MM.1S (cell line): ENCODE measurements around the gene ABCG8.

Source experiments
- DNase-seq: peaks from one replicate; pipeline ENCODE4 v3.0.0-alpha.2; 2015
- H2AFZ ChIP-seq: fragments of 300-600 bp; sonication (generic); 2 replicates; pipeline ENCODE4 v1.6.0; 2016; ENCODE audit warnings: antibody characterized with exemption, low read length
- H3F3A ChIP-seq: fragments of 300-600 bp; sonication (generic); 2 replicates; pipeline ENCODE4 v1.6.1; 2016; ENCODE audit warnings: mild to moderate bottlenecking, antibody characterized with exemption, low read length, moderate library complexity, mixed read lengths; ENCODE audit not compliant: insufficient read depth
- H3K27ac ChIP-seq: fragments of 300-600 bp; sonication (generic); 2 replicates; pipeline ENCODE4 v1.5.1; 2016; ENCODE audit warnings: mild to moderate bottlenecking, low read length
- H3K27me3 ChIP-seq: fragments of 300-600 bp; sonication (generic); replicated peaks from 2 replicates; pipeline ENCODE4 v1.6.0; 2016; ENCODE audit warnings: low read length; ENCODE audit not compliant: insufficient read depth
- H3K36me3 ChIP-seq: fragments of 300-600 bp; sonication (generic); replicated peaks from 2 replicates; pipeline ENCODE4 v1.6.1; 2016; ENCODE audit warnings: mild to moderate bottlenecking, low read length, mixed read lengths; ENCODE audit not compliant: insufficient read depth
- H3K4me1 ChIP-seq: fragments of 300-600 bp; sonication (generic); 2 replicates; pipeline ENCODE4 v1.6.1; 2016; ENCODE audit warnings: low read length, mixed read lengths
- H3K4me2 ChIP-seq: fragments of 300-600 bp; sonication (generic); 2 replicates; pipeline ENCODE4 v1.6.0; 2016; ENCODE audit warnings: low read depth, low read length
- H3K4me3 ChIP-seq: fragments of 300-600 bp; sonication (generic); 2 replicates; pipeline ENCODE4 v1.5.1; 2016; ENCODE audit warnings: low read length, mixed read lengths
- H3K79me2 ChIP-seq: fragments of 300-600 bp; sonication (generic); 2 replicates; pipeline ENCODE4 v1.6.1; 2016; ENCODE audit warnings: mixed run types, low read length, mixed read lengths
- H3K9ac ChIP-seq: fragments of 300-600 bp; sonication (generic); 2 replicates; pipeline ENCODE4 v1.6.1; 2016; ENCODE audit warnings: low read length, mixed read lengths
- H3K9me2 ChIP-seq: fragments of 300-600 bp; sonication (generic); replicated peaks from 2 replicates; pipeline ENCODE4 v1.6.1; 2016; ENCODE audit warnings: mild to moderate bottlenecking, low read length, mixed read lengths; ENCODE audit not compliant: insufficient read depth
- H3K9me3 ChIP-seq: fragments of 300-600 bp; sonication (generic); replicated peaks from 2 replicates; pipeline ENCODE4 v1.6.1; 2016; ENCODE audit warnings: mild to moderate bottlenecking, low read length, mixed read lengths; ENCODE audit not compliant: insufficient read depth
- H4K20me1 ChIP-seq: fragments of 300-600 bp; sonication (generic); 2 replicates; pipeline ENCODE4 v1.6.1; 2016; ENCODE audit warnings: mild to moderate bottlenecking, low read length, moderate library complexity, mixed read lengths; ENCODE audit not compliant: insufficient read depth
- CTCF ChIP-seq: fragments of 300-600 bp; sonication (generic); IDR thresholded peaks from 2 replicates; pipeline ENCODE4 v1.5.1; 2016; ENCODE audit warnings: antibody characterized with exemption, low read length, mixed read lengths
- EZH2 ChIP-seq: fragments of 300-600 bp; sonication (generic); optimal IDR thresholded peaks from 2 replicates; pipeline ENCODE3; 2017; ENCODE audit warnings: low read depth, mild to moderate bottlenecking, antibody characterized with exemption, low read length, mixed read lengths
- EZH2phosphoT487 ChIP-seq: fragments of 300-600 bp; sonication (generic); IDR thresholded peaks from 2 replicates; pipeline ENCODE4 v1.6.1; 2018; ENCODE audit warnings: antibody characterized with exemption, low read length

ABCG8 gene

GRCh38 chr2:43838560-43839267 lies at the start of gene ABCG8, which contains the start of gene ABCG5:
Gene ABCG8, plus strand, starts transcription at chr2:43838971. Its CDS starts 83 bp downstream, at chr2:43839054.
Gene ABCG5, minus strand, starts transcription at chr2:43838839. Its CDS starts 160 bp downstream, at chr2:43838679.
- Histone ChIP-seq H3K79me2 (no peaks in the 10 kb centered on the region), H3K36me3 (no peaks in the 10 kb centered on the region), H3K9me3 (no peaks in the 10 kb centered on the region), H3F3A (no peaks in the 10 kb centered on the region), H3K9me2 (no peaks in the 10 kb centered on the region), H2AFZ (no peak within 1 kb of the TSS), H3K27ac (no peak within 1 kb of the TSS), H3K9ac (no peak within 1 kb of the TSS), H3K27me3 (no peaks in the 10 kb centered on the region), H3K4me2 (no peak within 1 kb of the TSS), H3K4me1 (no peaks in the 10 kb centered on the region), H4K20me1 (no peaks in the 10 kb centered on the region), H3K4me3 (no peak within 1 kb of the TSS)
- DNase-seq: no peak
- TF ChIP-seq EZH2phosphoT487: no peak

GRCh38 chr2:43790147-43790546 lies 48.6 kb upstream of the ABCG8 start:
- H3K9me3 ChIP-seq: no peaks in the 10 kb centered on the region
- H3K79me2 ChIP-seq: no peaks in the 10 kb centered on the region
- H3K27ac ChIP-seq: no peak overlapping the region
- H2AFZ ChIP-seq: no peak overlapping the region
- H3K36me3 ChIP-seq: no peaks in the 10 kb centered on the region
- H3F3A ChIP-seq: no peaks in the 10 kb centered on the region
- no peak overlapping the region for H3K9ac ChIP-seq
- H3K4me1 ChIP-seq: no peaks in the 10 kb centered on the region
- no peak for DNase-seq
- no peak overlapping the region for H3K4me3 ChIP-seq
- no peaks in the 10 kb centered on the region for H3K27me3 ChIP-seq
- no peaks in the 10 kb centered on the region for H4K20me1 ChIP-seq
- H3K4me2 ChIP-seq: no peak overlapping the region
- TF ChIP-seq EZH2phosphoT487 (no peak), CTCF (no peak), EZH2 (no peak)
- H3K9me2 ChIP-seq: no peaks in the 10 kb centered on the region

- Histone ChIP-seq H3F3A (no peaks in the 10 kb centered on the region), H3K9ac (no peak overlapping the region), H3K9me2 (no peaks in the 10 kb centered on the region), H3K36me3 (no peaks in the 10 kb centered on the region), H3K9me3 (no peaks in the 10 kb centered on the region), H2AFZ (no peak overlapping the region), H3K4me3 (no peak overlapping the region), H3K4me2 (no peak overlapping the region), H3K27ac (no peak overlapping the region), H4K20me1 (no peaks in the 10 kb centered on the region), H3K27me3 (no peaks in the 10 kb centered on the region), H3K79me2 (no peaks in the 10 kb centered on the region), H3K4me1 (no peaks in the 10 kb centered on the region)
- TF ChIP-seq EZH2 (no peak), EZH2phosphoT487 (no peak), CTCF (no peak)
- DNase-seq: no peak
Measured at GRCh38 chr2:43791035-43791765, 47.6 kb upstream of the ABCG8 start.
